GM04503 (cell line): Measurements from ENCODE around the gene RIPOR1.
A peak's percentile ranks its signal among the peaks of the same experiment; 100 is the strongest.

Source experiments
- DNase-seq: peaks from one replicate; pipeline ENCODE4 v3.0.0-alpha.2; 2012; ENCODE audit warnings: low read depth

Gene RIPOR1

DNA sequence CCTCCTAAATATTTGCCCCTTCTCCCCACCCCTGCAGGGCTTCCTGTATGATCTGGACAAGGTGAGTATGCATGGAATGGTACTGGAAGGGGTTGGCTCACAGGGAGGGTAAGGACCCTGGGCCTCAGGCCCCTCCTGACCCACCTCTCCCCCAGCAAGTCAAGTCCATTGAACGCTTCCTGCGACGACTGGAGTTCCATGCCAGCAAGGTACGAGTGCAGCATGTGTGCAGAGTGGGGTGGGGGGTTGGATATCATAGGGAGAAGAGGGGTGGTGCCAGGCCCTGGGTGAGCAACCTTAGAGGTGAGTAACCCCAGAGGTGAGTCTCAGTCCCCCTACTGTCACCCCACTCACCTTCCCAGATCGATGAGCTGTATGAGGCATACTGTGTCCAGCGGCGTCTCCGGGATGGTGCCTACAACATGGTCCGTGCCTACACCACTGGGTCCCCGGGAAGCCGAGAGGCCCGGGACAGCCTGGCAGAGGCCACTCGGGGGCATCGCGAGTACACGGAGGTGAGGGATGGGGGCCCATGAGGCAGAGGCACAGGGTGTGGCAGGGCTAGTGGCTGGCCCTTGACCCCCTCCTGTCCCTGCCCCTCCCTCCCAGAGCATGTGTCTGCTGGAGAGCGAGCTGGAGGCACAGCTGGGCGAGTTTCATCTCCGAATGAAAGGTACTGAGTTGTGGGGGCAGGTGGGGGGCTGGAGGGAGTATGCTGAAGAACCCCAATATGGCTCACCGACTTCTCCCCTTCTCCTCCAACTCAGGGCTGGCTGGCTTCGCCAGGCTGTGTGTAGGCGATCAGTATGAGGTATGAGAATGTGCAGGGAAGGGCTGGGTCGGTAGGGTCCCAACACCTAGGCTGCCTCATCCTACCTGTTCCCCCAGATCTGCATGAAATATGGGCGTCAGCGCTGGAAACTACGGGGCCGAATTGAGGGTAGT lies 11.3 kb downstream of the RIPOR1 start:
- DNase-seq, result no peak

DNA sequence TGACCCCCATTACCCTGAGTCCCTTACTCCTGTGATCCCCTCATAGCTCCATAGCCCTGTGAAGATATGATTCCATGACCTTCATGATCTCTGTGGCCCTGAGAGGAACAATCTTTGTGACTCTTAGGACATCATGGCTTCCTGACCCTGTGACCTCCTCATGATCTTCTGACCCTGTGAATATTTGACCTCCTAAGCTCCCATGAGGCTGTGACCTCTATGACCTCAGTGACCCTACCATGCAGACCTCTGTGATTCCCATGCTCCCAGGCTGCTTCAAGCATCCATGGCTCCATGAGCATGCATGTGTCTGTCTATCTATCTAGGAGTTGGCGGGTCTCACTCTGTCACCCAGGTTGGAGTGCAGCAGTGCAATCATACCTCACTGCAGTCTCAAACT lies 12.1 kb downstream of the RIPOR1 start:
- no peak for DNase-seq

DNA sequence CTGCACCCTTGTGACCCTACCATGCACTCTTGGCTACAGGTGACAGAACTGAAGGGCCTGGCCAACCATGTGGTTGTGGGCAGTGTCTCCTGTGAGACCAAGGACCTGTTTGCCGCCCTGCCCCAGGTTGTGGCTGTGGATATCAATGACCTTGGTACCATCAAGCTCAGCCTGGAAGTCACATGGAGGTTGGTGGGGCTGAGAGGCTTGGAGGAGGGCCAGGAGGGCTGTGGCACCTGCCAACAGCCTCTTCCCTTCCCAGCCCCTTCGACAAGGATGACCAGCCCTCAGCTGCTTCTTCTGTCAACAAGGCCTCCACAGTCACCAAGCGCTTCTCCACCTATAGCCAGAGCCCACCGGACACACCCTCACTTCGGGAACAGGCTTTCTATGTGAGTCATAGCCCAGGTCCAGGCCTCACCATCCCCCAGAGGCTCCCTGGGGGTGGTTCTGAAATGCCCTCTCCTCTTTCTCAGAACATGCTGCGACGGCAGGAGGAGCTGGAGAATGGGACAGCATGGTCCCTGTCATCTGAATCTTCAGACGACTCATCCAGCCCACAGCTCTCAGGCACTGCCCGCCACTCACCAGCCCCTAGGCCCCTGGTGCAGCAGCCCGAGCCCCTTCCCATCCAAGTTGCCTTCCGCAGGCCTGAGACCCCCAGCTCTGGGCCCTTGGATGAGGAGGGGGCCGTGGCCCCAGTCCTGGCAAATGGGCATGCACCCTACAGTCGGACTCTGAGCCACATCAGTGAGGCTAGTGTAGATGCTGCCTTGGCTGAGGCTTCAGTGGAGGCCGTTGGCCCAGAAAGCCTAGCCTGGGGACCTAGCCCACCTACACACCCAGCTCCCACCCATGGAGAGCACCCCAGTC lies 13.0 kb downstream of the RIPOR1 start:
- no peak for DNase-seq

DNA sequence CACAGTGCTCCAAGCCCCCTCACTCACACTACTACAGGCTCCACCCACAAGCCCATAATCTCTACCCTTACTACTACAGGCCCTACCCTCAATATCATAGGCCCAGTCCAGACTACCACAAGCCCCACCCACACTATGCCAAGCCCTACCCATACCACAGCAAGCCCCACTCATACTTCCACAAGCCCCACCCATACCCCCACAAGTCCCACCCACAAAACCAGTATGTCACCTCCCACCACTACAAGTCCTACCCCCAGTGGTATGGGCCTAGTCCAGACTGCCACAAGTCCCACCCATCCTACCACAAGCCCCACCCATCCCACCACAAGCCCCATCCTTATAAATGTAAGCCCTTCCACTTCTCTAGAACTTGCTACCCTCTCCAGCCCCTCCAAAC lies 13.8 kb downstream of the RIPOR1 start:
- DNase-seq, result no peak

DNA sequence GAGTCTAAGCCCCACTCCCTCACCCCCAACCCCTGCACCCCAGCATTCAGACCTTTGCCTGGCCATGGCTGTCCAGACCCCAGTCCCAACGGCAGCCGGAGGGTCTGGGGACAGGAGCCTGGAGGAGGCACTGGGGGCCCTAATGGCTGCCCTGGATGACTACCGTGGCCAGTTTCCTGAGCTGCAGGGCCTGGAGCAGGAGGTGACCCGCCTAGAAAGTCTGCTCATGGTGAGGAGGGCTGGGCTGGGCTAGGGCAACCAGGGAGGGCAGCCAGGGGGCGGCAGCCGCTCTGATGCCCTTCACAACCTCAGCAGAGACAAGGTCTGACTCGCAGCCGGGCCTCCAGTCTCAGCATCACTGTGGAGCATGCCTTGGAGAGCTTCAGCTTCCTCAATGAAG lies 14.4 kb downstream of the RIPOR1 start:
- DNase-seq, result no peak

DNA sequence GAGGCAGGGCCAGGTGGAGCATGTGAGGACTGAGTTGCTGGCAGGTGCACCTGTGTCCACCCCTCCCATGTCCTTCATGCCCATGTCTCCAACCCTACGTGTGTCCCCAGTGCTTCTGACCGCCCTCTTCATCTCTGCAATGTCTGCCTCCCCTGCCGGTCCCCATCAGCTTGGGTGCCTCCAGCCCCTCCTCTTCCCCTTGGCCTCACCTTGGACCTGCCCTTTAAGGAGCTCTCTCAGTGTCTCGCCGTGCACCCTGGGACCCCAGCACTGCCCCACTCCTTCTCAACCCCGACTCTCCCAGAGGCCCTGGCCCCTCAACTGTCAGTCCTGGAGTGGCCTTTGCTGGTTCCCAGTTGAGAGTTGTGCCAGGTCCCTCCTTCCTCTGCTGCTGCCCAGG lies 15.0 kb downstream of the RIPOR1 start:
- no peak for DNase-seq

DNA sequence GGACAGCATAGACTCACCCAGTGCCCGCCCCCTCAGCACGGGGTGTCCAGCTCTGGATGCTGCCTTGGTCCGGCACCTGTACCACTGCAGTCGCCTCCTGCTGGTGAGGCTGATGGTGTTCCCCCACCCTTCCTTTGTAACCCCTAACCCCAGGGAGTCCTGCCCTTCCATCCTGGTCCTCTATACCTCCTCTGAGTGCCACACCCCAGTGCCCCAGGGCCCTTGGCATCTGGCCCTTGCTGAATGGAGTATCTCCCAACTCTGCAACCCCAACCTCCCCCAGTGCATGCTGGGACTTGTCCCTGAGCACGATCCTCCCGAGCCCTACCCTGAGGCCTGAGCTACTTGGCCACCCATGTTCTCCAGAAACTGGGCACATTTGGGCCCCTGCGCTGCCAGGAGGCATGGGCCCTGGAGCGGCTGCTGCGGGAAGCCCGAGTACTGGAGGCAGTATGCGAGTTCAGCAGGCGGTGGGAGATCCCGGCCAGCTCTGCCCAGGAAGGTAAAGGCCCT lies 15.8 kb downstream of the RIPOR1 start:
- DNase-seq, result no peak

DNA sequence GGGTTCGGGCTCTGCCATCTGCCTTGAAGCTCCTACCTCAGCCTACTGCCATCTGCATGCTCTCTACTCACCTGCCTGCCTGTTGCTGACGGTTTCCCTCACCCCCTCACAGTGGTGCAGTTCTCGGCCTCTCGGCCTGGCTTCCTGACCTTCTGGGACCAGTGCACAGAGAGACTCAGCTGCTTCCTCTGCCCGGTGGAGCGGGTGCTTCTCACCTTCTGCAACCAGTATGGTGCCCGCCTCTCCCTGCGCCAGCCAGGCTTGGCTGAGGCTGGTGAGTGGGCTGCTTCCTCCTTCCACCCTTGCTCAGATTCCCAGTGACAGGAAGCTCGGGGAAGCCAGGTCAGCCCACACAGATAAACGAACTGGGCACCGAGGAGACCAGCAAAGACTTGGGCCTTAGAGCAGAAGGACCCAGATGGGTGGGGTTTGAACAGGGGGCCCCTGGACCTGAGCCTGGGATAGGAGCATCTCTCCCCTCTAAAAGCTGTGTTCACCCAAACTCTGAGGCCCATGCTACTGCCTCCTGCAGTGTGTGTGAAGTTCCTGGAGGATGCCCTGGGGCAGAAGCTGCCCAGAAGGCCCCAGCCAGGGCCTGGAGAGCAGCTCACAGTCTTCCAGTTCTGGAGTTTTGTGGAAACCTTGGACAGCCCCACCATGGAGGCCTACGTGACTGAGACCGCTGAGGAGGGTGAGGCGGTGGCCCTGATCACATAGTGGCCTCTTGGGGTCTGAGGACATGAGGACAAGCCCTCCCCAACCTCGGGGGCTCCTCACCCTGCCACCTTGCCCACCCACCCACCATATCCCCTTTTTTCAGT lies 16.4 kb downstream of the RIPOR1 start:
- DNase-seq, result no peak

DNA sequence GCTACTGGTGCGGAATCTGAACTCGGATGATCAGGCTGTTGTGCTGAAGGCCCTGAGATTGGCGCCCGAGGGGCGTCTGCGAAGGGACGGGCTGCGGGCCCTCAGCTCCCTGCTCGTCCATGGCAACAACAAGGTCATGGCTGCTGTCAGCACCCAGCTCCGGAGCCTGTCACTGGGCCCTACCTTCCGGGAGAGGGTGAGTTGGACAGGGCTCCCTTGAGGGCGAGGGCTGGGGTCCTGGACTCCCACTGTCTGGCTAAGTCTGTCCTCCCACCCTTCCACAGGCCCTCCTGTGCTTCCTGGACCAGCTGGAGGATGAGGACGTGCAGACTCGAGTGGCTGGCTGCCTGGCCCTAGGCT lies 17.0 kb downstream of the RIPOR1 start:
- DNase-seq, result no peak

DNA sequence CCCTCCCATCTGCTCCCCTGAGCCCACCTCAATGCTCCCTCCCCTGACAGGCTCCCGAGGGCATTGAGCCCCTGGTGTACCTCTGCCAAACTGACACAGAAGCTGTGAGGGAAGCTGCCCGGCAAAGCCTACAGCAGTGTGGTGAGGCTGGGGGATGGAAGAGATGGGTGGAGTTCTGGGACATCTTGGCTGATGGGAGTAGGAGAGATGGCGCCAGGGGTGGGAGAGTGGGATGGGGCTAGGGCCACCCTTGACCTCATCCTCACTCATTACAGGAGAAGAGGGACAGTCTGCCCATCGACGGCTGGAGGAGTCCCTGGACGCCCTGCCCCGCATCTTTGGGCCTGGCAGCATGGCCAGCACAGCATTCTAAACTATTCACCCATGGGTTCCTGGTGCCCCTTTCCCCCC lies 17.5 kb downstream of the RIPOR1 start:
- DNase-seq, result no peak

DNA sequence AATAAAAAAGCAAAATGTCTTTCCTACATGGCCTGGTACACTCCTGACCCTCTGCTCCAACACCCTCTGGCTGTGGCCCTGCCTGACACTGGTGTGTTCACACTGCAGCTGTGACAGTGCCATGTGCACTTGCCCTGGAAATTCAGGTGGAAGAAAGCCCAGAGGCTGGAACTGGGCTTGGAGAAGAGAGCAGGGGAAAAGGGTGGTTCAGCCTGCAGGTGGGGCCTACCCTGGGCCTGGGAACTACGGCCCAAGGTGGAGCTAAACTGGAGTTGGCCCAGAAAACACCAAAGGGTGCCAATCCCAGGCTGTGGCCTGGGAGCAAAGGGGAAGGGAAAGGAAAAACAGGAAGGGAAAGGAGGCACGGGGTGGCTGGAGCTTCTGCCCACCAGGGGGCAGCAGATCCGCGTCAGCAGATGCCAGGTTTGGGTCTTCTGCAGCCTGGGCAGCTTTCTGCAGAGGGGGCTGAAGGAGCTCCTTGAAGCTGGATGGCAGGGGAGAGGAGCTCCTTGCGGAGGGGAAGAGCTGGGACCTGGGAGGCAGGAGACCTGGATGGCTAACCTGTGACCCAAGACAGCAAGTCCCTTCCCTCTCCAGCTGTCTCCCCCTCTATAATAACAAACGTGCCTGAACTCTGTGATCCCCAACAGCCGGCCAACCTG lies 18.3 kb downstream of the RIPOR1 start:
- DNase-seq, result no peak

DNA sequence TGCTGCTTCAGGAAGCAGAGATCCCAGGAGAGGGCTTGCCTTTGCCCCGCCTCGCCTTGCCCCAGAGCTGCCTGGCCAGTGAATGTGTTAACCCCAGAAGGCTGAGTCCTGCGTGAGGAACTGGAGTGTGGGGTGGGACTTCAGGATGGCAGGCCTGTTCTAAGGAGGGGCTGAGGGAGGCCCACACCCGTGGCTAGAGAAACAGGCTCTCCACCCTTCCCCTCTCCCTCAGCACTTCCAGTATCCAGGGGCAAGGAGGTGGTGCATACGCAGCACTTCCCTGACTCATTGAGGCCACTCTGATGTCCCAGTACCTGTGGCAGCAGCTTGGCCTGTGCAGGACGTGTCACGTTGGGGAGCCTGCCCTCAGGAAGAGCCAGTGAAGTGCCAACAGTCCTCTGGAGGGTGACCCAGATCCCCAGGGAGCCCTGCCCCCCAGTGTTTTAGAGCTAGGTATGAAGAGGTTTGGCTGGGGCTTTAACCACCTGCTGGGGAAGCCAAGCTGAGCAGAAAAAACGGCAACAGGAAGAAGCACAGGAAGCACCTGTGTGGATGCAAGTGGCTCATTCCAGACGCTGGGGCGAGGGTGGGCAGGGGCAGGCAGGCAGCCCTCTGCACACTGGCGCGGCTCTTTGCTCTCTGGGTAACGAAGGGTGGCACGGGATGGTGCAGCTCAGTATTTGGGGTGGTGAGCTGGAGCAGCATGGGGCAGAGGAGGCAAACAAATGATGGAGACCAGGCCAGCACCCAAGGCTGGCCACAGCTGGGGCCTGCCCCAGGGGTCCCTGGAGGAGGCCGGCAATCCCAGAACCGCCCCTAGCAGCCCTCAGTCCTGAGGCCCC lies 19.0 kb downstream of the RIPOR1 start:
- DNase-seq, result no peak

DNA sequence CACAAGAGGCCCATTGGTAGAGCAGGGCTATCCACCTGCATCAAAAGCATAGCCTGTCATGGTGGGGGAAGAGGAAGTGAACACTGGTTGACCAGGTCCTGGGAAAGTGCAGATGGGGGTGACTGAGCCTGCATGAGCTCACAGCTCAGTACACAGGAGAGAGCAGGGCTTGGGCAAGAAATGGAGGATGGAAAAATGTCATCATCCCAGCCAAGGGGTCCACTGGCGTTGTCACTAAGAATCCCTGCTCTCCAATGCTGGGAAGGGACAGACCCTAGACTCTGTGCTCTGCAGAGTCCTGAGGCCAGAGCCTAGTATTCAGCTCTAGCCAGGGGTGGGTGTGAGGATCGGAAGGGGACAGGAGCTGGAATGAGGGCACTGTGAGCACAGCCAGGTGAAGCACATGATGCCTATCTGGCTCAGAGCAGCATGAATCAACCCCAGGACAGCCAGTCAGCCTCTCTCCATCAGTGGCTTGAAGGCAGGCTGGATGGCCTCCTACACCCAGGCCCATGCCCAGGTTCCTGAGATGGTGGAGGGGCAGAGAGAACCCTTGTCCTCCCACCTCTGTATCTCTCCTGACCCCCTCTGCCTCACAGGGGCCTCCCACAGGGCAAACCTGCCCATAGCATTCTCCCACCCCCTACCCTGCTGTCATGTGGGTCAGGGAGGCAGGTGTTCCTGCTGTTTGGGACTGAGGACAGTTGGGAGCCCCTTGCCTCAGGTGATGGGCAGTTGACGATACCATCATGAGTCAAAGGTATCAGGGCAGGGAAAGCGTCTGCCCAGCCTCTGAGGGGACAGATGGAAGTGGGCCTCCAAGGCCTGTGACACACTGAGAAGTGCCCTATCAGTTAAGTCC lies 19.9 kb downstream of the RIPOR1 start:
- DNase-seq, result no peak

DNA sequence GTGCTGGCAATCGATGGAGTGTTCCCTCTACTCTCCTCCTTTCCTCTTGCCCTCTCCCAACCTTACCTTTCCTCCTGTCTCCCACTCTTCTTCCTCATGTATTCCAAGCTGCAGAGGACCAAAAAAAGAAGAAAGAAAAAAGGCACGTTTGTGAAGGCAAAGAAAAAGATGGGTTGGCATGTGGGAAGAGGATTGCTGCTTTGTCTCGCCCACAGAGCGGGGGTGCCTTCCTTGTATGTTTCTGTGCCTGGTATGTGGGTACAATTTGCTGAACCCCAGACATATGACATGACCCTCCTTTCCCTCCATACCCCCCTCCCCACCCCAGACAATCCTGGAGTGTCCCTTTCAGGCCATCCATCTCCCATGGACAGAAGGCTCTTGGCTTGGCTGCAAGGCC lies 20.6 kb downstream of the RIPOR1 start:
- DNase-seq, result no peak

DNA sequence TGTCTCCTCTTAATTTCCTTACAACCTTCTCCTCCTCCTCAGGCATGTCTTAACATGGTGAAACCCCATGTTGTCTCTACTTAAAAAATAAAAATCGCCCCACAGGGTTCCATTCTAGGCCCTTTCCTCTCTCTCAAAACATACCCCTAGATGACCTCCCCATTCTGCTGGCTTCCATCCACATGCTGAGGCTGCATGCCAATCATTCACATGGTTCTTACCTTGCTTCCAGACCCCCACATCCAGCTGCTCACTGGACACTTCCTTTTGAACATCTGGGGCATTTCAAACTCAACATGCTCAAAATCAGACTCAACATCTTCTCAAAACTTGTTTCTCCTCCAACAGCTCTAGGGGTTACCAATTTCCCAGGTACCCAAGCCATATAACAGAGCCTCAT lies 21.3 kb downstream of the RIPOR1 start:
- no peak for DNase-seq

DNA sequence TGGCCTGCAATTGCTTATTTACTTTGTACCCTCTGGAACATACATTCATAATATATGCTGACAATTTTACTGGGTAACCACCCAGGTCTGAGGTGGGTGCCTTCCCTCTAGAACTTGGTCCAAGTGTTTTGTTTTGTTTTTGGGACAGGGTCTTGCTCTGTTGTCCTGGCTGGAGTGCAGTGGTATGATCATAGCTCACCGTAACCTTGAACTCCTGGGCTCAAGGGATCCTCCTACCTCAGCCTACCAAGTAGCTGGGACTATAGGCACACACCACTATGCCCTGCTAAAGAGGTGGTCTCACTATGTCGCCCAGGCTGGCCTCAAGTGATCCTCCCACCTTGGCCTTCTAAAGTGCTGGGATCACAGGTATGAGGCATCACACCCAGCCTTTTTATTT lies 22.5 kb downstream of the RIPOR1 start:
- no peak for DNase-seq

DNA sequence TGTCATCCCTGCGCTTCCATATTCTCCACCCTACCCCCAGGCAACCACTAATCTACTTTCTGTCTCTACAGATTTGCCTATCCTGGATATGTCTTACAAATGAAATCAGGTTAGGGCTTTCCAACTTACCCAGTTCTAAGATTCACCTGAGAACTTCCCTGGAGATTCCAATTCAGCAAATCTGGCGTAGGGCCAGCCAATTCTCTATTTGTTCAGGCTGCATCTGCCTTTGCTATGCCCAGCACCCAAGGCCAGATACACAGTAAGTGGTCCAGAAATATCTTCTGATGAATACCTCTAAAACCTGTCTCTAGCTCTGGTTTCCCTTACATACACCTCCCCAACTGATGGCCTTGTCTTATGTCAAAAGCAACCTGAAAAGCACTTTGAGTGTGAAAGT lies 23.3 kb downstream of the RIPOR1 start:
- DNase-seq, result no peak

DNA sequence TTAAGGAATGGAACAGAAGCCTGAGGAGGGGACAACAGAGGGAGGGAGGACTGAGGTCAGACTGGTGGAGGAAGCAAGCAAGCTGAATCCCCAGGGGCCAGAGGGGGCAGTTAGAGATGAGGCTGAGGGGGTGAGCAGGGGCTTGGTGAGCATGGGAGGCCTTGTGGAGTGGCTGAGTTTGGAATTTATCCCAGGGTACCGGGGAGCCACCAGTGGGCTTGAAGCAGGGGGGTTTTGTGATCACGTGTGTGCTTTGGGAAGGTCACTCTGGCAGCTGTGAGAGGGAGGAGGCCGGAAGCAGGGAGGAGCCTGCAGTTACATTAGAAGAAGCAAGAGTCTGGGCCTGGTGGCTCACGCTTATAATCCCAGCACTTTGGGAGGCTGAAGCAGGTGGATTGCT lies 23.8 kb downstream of the RIPOR1 start:
- no peak for DNase-seq

DNA sequence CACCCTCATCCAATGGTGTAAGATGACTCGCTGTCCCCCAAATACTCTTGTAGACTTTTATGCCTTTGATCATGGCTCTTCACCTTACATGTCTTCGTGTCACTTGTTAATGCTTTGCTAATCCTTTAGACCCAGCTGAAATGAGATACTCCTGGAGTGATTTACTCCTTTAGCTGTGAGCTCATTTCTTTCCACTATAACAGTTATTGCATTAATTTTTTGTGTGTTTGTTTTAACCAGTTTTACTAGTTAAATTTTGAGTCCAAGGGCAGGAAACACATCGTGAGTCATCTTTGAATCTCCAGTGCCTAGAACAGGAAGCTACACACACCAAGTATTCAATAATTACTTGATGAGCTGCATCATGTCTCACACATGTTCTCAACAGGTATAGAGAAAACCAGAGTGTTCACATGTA lies 27.2 kb downstream of the RIPOR1 start:
- peak; percentile 30 for DNase-seq

DNA sequence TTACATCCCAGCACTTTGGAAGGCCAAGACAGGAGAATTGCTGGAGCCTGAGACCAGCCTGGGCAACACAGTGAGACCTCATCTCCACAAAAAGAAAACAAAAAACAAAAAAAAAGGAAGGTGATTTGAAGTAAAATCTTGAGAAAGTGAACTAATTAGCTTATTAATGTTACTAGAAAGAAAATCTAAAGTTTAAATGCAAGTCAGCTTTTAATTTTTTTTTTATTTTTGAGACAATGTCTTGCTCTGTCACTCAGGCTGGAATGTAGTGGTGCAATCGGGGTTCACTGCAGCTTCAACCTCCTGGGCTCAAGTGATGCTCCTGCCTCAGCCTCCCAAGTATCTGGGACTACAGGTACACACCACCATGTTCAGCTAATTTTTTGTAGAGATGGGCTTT lies 30.2 kb downstream of the RIPOR1 start:
- no peak for DNase-seq
